AG09309 (cell line): Measurements from ENCODE around the gene HOXC10.

Experiments
- DNase-seq: peaks from one replicate; pipeline ENCODE4 v3.0.0-alpha.2; 2010; ENCODE audit warnings: low read depth
- H3K4me3 ChIP-seq: 2 replicates; pipeline ENCODE4 v1.5.1; 2011; ENCODE audit warnings: mild to moderate bottlenecking, low read depth, low read length, moderate library complexity; ENCODE audit not compliant: control insufficient read depth
- TF ChIP-seq, protein P1 (sequence below): IDR thresholded peaks from 2 replicates; pipeline ENCODE4 v1.5.1; 2011; ENCODE audit warnings: mild to moderate bottlenecking, low read depth, low read length, inconsistent platforms; ENCODE audit not compliant: insufficient read depth, control insufficient read depth; ENCODE audit errors: missing control alignments

The HOXC10 gene

DNA sequence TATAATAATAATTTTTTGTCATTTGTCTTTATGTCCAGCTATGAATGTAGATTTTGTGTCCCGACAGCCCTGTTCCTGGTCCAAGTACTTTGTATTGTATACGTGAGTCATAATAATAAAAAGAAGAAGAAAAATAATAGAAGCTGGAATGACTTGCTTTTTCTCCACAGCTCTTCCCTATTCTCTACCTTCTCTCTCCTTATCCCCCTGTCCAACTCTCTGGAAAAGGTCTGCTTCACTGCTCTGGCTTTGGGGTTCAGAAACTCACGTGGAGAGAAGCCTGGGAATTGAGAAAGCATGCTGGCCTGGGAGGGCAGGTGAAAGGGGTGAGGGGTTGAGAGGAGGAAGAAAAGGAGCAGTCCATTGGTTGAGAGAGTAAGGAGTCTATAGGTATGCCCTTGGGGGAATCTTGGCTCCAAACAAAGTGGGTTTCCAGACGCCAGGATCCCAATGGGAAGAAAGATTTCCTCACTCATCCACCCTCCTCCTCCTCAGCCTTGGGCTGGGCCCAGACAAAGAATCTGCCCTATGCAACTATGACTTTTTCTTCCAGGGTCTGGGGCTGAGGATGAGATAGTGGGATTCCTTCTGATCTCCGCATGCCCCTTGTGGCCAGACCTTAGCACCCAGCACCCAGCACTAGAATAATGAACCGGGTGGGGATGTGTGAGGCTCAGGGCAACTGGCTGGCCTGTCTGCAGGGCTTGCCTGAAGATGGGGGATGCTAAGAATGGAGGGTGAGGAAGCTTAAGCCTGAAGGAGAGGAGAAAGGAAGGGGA is 27.9 kb downstream of the HOXC10 start:
- DNase-seq, result no peak
- H3K4me3 ChIP-seq, result no peak overlapping the region
- TF ChIP-seq, protein P1, sequence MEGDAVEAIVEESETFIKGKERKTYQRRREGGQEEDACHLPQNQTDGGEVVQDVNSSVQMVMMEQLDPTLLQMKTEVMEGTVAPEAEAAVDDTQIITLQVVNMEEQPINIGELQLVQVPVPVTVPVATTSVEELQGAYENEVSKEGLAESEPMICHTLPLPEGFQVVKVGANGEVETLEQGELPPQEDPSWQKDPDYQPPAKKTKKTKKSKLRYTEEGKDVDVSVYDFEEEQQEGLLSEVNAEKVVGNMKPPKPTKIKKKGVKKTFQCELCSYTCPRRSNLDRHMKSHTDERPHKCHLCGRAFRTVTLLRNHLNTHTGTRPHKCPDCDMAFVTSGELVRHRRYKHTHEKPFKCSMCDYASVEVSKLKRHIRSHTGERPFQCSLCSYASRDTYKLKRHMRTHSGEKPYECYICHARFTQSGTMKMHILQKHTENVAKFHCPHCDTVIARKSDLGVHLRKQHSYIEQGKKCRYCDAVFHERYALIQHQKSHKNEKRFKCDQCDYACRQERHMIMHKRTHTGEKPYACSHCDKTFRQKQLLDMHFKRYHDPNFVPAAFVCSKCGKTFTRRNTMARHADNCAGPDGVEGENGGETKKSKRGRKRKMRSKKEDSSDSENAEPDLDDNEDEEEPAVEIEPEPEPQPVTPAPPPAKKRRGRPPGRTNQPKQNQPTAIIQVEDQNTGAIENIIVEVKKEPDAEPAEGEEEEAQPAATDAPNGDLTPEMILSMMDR, result no peak

DNA sequence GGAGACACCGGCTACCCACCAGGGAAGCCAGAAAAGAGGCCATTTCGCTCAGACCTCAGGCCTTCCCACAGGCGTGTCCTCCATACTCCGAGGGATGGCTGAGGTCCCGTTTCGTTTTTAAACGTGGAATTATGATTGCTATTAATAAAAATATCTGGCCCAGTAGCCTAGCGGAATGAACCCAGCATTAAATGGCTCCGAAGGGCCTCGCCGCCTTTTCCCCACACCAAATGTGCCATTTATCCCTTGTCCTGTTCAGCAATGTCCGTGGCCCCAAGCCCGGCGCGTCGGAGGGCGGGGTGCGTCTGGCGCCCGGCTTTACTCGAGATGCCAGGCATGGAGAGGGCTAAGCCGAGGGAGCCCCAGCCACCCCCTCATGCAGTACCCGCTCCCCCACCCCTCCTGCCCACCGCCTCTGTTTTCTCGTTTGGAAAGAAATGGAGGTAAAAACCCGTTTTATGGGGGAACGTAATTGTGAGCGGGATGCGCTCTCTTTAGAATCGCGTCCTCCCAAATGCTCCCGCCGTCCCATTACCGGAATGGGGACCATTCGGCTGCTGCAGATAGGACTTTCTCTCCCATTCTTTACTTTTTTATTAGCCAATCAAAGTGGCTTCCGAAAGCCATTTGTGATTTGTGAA is 29.6 kb downstream of the HOXC10 start:
- TF ChIP-seq, protein P1, result no peak
- no peak overlapping the region for H3K4me3 ChIP-seq
- no peak for DNase-seq

DNA sequence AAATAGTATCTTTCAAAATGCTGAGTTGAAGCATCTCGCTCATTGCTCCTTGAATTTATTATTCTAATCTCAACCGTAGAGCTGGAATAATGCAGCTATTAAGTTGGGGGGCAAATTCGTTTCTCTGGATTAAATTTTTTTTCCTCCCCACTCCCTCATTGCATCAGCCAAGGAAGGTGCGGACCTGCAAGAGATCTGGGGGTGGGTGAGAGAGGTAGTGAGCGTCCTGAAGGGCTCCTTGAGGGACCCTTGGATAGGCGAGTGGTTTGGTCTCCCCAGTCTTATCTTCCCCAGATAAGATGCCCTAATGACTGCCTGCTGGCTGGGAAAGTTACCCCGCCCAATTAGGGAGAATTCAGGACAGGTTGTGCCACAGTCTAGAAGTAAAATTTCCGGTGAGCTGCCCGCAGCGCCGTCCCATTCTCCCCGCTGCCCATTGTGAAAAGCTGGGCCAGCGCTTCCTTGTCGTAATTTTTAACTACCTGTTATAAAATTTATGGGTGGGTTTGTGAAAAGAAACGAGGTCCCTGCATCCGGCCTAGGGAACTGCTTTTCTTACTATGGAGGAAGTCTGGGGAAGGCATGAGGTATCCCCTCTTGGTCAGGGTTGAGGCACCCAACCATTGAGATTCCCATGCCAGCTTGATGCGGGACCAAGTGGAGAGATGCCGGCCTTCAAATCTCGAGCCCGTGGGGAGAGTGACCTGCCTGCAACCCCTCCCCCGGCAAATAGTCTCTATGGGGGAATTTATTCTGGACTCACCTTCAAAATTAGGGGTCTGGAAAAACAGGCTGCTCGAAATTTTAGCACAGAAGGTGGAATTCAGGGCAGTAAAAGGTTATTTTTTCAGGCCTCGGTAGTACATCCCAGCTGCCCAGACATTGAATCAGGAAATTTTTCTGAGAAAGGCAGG is 30.3 kb downstream of the HOXC10 start:
- TF ChIP-seq, protein P1, result no peak
- no peak for DNase-seq
- H3K4me3 ChIP-seq, result no peak overlapping the region

DNA sequence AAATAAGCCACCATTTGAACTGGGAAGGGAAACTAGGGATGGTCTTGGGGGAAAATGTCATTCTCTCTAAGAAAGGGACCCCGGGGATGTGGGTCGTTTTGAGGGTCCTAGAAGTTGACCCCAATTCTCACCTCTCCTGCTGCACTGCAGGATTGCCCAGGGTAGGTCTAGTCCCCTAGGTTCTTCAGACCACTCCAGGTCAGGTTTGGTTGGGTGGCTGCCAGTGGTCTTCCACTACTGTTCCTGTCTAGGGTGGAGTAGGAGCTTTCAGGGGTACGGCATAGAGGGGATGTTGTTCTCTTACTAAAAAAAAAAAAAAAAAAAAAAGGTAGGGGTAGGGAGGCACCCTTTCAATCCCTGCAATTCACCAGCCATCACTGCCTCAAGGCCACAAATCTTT is 31.1 kb downstream of the HOXC10 start:
- no peak for DNase-seq
- TF ChIP-seq, protein P1, result no peak
- peak overlapping the region; percentile 77 for H3K4me3 ChIP-seq

DNA sequence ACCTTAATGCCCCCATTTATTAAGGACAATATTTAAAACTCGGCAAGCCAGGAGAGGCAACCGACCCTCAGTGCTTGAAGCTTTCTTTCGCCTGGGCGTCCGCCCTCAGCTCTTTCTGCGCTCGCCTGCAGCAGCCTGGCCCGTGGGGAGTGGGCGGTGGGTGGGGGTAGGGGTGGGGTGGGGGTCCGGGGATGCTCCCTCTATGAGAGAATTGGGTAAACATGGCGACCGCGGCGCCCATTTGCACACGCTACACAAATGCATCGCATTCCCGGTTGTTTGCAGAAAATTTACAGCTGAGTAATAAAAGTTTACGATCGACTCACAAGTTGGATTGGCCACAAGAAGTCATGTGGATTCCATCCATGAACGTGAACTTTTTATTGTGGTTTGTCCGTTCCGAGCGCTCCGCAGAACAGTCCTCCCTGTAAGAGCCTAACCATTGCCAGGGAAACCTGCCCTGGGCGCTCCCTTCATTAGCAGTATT is 31.6 kb downstream of the HOXC10 start:
- TF ChIP-seq, protein P1, result no peak
- DNase-seq, result peak; percentile 73
- peak overlapping the region; percentile 77 for H3K4me3 ChIP-seq
